Omental fat pad (tissue), 4 donors: ENCODE results near the gene SHTN1. TPM values are rescaled to one million over a fixed set of nuclear protein-coding genes. Genes with fewer than 3 reads are reported as not detected.

Experiments used
- ATAC-seq: fragments of 150-250 bp; one replicate; pipeline ENCODE4 v1.9.1; 2016; ENCODE audit warnings: mild to moderate bottlenecking, moderate library complexity; ENCODE audit not compliant: low FRiP score
- DNase-seq: peaks from one replicate; pipeline ENCODE4 v3.0.0-alpha.2; 2019; ENCODE audit warnings: low spot score
- total RNA-seq, 4 donors: library from RNA; depleted of rRNA; stranded (reverse); fragments of >200 nt; gene quantifications; one replicate each; pipeline ENCODE4 v1.1.0, GENCODE V29; 2016
- TF ChIP-seq, protein P1 (sequence below), 3 donors: fragments of 450-650 bp; IDR thresholded peaks; one replicate each; pipeline ENCODE4 v1.5.1; 2016 to 2017; ENCODE audit warnings: antibody characterized with exemption in 3 of 3, mild to moderate bottlenecking in 3 of 3, moderate library complexity in 2 of 3

The SHTN1 gene
- total RNA-seq, 4 donors from 2014 or later = 6.3 to 29.9 (median 13.9) TPM

DNA sequence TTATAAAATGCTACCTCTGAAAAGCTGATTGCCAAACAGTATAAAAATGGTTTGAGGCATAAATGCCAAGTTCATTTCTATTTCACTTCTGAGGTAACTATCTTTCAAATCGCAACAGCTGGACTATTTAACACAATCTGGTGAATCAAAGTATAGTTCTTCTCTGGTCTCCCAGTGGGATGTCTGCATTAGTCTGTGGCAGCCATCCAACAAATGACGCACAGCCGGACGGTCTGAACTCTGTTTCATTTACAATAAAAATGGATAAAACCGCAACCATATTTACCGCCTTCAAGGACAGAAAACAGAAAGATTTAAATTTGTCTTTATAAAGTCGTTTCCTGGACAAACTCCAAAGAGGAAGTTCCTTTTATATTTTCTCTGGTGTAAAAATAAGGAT is 113.8 kb downstream of the SHTN1 start:
- ATAC-seq (no peak), DNase-seq (peak; percentile 73)

DNA sequence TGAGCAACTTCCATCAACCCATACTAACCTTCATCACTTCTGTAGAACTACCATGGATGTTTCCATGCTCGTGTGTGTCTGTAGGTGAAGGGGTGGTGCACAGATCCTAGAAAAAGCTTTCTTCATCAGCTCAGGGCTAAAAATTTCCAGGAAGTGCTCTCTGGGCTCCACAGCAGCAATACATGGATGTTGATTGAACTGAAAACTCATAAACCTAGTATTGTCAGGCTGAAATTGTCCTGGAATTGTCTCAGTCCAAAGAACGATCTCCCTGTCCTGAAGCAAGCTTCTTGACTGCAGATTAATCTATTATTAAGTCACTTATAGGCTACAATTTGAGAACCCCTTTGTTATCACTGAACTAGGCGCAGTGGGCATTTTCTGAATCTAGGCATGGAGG is 115.9 kb downstream of the SHTN1 start:
- TF ChIP-seq, protein P1, sequence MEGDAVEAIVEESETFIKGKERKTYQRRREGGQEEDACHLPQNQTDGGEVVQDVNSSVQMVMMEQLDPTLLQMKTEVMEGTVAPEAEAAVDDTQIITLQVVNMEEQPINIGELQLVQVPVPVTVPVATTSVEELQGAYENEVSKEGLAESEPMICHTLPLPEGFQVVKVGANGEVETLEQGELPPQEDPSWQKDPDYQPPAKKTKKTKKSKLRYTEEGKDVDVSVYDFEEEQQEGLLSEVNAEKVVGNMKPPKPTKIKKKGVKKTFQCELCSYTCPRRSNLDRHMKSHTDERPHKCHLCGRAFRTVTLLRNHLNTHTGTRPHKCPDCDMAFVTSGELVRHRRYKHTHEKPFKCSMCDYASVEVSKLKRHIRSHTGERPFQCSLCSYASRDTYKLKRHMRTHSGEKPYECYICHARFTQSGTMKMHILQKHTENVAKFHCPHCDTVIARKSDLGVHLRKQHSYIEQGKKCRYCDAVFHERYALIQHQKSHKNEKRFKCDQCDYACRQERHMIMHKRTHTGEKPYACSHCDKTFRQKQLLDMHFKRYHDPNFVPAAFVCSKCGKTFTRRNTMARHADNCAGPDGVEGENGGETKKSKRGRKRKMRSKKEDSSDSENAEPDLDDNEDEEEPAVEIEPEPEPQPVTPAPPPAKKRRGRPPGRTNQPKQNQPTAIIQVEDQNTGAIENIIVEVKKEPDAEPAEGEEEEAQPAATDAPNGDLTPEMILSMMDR (IDR thresholded peaks at IDR 0.05) = no peak
- DNase-seq = no peak
- no peak for ATAC-seq

More for the DNA sequence above, 113.8 kb downstream of the SHTN1 start:
- TF ChIP-seq, protein P1 (IDR thresholded peaks at IDR 0.05) = no peak

DNA sequence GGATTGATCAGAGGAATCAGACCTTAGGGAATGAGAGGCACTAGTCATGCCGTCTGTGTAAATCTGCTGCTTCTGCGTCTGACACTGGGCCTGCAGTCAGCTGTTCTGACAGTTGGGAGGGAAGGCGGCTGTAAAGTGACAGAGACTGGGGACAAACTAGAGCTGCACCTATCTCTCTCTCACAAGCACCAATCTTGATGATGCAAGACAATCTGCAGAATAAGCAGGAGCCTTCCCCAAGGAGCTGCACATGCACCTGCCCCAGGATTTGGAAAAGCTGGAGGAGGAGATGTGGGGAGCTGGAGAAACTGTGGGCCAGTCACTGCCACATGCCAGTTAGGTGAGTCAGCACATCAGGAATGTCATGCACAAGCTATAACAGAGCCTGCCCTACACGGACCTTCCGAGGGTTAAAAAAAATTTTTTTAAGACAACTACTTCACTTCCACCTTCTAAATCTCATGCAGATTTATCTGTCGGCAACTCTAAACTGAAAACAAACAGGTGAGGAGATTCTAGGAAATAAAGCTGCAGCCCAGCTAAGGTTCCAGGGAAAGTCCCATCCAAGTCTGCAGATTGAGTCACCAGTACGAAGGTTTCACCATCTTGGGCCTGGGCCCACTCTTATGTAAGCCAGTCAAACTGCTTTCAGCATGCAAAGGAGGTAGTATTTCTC is 116.5 kb downstream of the SHTN1 start:
- DNase-seq = peak; percentile 76
- TF ChIP-seq, protein P1 (IDR thresholded peaks at IDR 0.05) = no peak
- ATAC-seq = peak; percentile 91

DNA sequence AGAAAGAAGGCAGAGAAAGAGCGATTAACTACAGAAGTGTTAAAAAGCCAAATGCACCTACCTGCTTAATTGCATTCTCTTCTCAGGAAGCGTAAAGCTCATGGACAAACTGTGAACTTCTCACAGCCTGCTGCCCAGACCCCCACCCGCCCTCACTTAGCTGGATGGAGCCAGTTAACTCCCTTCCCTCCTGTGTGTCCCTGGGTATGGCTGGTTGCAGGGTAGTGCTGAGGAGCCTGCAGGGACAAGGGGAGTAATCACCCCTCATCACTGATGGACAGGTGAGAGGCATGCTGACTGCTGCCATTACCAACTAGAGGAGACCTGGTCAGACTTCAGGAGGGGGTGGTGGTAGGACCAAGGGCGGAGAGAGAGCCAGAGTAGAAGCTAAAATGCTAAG is 118.2 kb downstream of the SHTN1 start:
- no peak for ATAC-seq
- TF ChIP-seq, protein P1 (IDR thresholded peaks at IDR 0.05) = no peak
- no peak for DNase-seq

DNA sequence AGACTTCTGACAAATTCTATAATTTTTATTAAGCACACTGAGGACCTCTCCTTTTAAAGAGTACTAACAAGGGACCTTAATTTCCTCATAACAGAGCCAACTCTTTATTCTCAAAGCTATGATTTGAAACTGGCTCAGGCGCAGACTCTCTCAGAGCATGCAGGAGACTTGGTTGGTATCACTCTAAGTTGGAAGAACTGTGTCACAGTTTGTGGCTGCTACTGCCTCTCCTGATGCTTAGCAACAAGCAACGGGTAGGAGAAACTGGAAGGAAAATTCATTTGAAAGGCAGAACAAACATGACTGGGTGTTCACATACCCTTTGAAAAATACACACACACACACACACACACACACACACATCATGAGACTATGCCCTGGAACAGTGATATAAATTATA is 122.3 kb downstream of the SHTN1 start:
- DNase-seq (no peak), ATAC-seq (no peak)
- TF ChIP-seq, protein P1 (IDR thresholded peaks at IDR 0.05) = no peak

DNA sequence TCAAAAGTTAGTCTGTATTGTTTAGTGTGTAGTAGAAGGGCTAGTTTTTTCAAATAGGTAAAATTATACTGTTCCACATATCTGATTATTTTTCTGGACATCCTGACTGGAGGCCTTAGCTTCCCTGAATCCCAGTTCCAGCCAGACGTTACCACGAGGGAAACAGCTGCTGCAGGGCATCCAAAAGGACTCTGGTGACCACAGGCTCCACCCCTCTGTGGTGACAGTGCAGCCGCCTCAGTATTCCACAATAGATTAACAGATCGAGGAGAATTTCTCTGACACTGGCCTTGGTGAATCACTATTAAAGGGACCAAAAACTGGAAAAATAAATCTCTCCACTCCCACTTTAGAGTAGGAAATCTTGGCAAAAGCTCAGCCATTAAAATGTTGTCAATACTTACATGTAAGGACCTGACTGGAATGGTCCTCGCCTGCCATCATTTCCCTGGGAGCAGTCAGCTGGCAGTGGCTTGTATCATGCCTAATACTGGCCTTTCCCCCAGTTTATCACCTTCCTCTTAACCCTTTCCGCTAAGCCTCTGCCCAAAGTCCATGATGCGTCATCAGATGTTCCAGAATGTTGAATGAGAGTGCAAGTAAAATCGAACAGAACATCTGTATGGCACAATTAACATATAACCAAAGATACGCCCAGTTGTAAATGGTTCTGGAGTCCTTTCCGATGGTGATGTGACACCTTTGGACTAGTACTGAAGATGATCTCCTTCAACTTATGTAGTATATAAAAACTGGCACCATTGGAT is 124.1 kb downstream of the SHTN1 start:
- no peak for ATAC-seq
- DNase-seq = no peak
- TF ChIP-seq, protein P1 (IDR thresholded peaks at IDR 0.05) = no peak

DNA sequence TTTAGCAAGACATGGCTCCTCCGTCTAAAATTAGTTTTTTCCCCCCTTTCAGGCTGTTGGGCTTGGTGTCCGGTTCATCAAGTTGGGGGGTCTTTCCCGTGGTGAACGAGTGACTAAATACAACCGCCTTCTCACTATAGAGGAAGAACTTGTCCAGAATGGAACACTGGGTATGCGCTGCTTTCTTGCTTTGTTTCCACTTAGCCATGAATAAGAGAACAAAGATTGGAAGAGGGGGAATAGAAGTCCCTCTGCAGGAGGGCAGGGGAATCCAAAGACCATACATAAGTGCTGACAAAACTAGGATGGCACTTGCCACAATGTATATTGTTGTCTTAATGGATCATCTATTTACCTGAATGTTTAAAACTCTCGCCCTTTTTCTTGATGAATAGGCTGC is 125.2 kb downstream of the SHTN1 start:
- DNase-seq (no peak), ATAC-seq (no peak)
- TF ChIP-seq, protein P1 (IDR thresholded peaks at IDR 0.05) = no peak
